NCI-H2196 treated with DMSO at 0.1 percent for 48 hours (cell line): ENCODE data around the gene CLK1.
"Not testable (repeated sequence)": the region's sequence is repeated elsewhere in the genome, so short reads cannot be mapped to it uniquely, and the experiment has no call there.

ENCODE experiments used
- DNase-seq: peaks from one replicate; lab custom pipeline; 2025; ENCODE audit not compliant: unreplicated experiment; lab: John Stamatoyannopoulos, UW

CLK1 gene

GRCh38 chr2:200851398-200852248, 12.8 kb downstream of the CLK1 start:
- no peak for DNase-seq

- DNase-seq = no peak
These were observed 13.8 kb downstream of the CLK1 start for GRCh38 chr2:200850512-200851256.

GRCh38 chr2:200847939-200848338, 16.5 kb downstream of the CLK1 start:
- no peak for DNase-seq

GRCh38 chr2:200847269-200847668, 17.2 kb downstream of the CLK1 start:
- no peak for DNase-seq

GRCh38 chr2:200845669-200846325, 18.7 kb downstream of the CLK1 start:
- DNase-seq = no peak

- no peak for DNase-seq
These were observed 19.3 kb downstream of the CLK1 start for GRCh38 chr2:200845194-200845593.

- no peak for DNase-seq
These were observed 20.2 kb downstream of the CLK1 start for GRCh38 chr2:200843993-200844948.

- no peak for DNase-seq
These were observed 24.9 kb downstream of the CLK1 start for GRCh38 chr2:200839513-200839912.

- no peak for DNase-seq
These were observed 29.8 kb downstream of the CLK1 start for GRCh38 chr2:200834701-200835100.

GRCh38 chr2:200829258-200829655, 35.2 kb downstream of the CLK1 start:
- no peak for DNase-seq

- no peak for DNase-seq
These were observed 35.7 kb downstream of the CLK1 start for GRCh38 chr2:200828572-200829257.

- no peak for DNase-seq
These were observed 36.4 kb downstream of the CLK1 start for GRCh38 chr2:200828104-200828503.

- no peak for DNase-seq
These were observed 42.7 kb downstream of the CLK1 start for GRCh38 chr2:200821686-200822245.

- no peak for DNase-seq
These were observed 43.8 kb downstream of the CLK1 start for GRCh38 chr2:200820573-200821234.

- DNase-seq = not testable (repeated sequence)
These were observed 45.7 kb downstream of the CLK1 start for GRCh38 chr2:200818732-200819131.

GRCh38 chr2:200814917-200815316, 49.5 kb downstream of the CLK1 start:
- DNase-seq = no peak

GRCh38 chr2:200814276-200814815, 50.1 kb downstream of the CLK1 start:
- no peak for DNase-seq

- DNase-seq = peak; percentile 16
These were observed 52.1 kb downstream of the CLK1 start for GRCh38 chr2:200812122-200813022.
